ENCODE measurements around the gene OTOA. TPM values are rescaled to one million over a fixed set of nuclear protein-coding genes. Genes with fewer than 3 reads are reported as not detected.
"Not testable (repeated sequence)": the region's sequence is repeated elsewhere in the genome, so short reads cannot be mapped to it uniquely, and the experiment has no call there.

The OTOA gene
- total and polyA plus RNA-seq, 2 donors (not counting 3 experiments of a cell fraction or from before 2014, with no cell fraction given): 0.22 TPM; not detected in 1

- Histone ChIP-seq H3K4me1 (ENCODE audit: control insufficient read depth, extremely low read depth, insufficient read depth, low read length) (peaks cover 11% of the 10 kb centered on the region), H3K27me3 (ENCODE audit: control insufficient read depth in 2 of 2, insufficient read depth in 2 of 2, low read length in 2 of 2) (no peaks in the 10 kb centered on the region), H3K27ac (ENCODE audit: insufficient read depth, low read depth, low read length) (no peak overlapping the region), H3K36me3 (ENCODE audit: control insufficient read depth in 2 of 2, extremely low read depth in 1 of 2, insufficient read depth in 2 of 2, low read length in 2 of 2) (no peaks in the 10 kb centered on the region), H3K79me2 (ENCODE audit: control insufficient read depth, insufficient read depth, low read length) (peaks cover 16% of the 10 kb centered on the region), H4K20me1 (replicated peaks; ENCODE audit: control insufficient read depth, extremely low read depth, insufficient read depth, low read length) (no peaks in the 10 kb centered on the region), H3K4me3 (replicated peaks in 1 of 3; ENCODE audit: insufficient read depth in 1 of 3, low read depth in 1 of 3, low read length in 3 of 3) (no peak overlapping the region), H3K9me3 (replicated peaks; ENCODE audit: control insufficient read depth, insufficient read depth, low read length) (no peaks in the 10 kb centered on the region), H3K4me2 (ENCODE audit: insufficient read depth, low read length) (no peak overlapping the region), H2AFZ (ENCODE audit: low read depth, low read length) (no peak overlapping the region), H3K9ac (replicated peaks; ENCODE audit: extremely low read depth, insufficient read depth, low read length) (no peak overlapping the region), H3K9me1 (replicated peaks; ENCODE audit: control insufficient read depth, extremely low read depth, insufficient read depth, low read length) (no peaks in the 10 kb centered on the region)
- dilution Hi-C loops (cut with MboI; ENCODE audit: extremely low pct_ligation_motif_present, low sequenced_read_pairs): no loop called here
- intact Hi-C loops (cut with micrococcal nuclease): no loop called here
- ChIA-PET POLR2A (no interaction called here), CTCF (interaction anchor here (0.8 to 2.1 kb wide), 2 partner anchors 10 to 21 kb away, joined by 3 to 16 read pairs; no protein-coding TSS in a partner anchor)
- TF ChIP-seq EZH2 (IDR thresholded peaks at IDR 0.05; ENCODE audit: borderline replicate concordance, low read depth, low read length, severe bottlenecking): no peak
- TF ChIP-seq JUN (IDR thresholded peaks at IDR 0.05; ENCODE audit: borderline replicate concordance, insufficient read depth, insufficient read length, low read depth): no peak
- TF ChIP-seq MAX (IDR thresholded peaks at IDR 0.05; ENCODE audit: insufficient read depth, insufficient read length): no peak
- TF ChIP-seq GATA2 (IDR thresholded peaks at IDR 0.05; ENCODE audit: insufficient read depth, insufficient read length, low read depth, low read length): no peak
- TF ChIP-seq MYC (IDR thresholded peaks at IDR 0.05; ENCODE audit: low read depth, low read length): no peak
- no peak for TF ChIP-seq FOS (IDR thresholded peaks at IDR 0.05; ENCODE audit: borderline replicate concordance, insufficient read depth, low read length)
- TF ChIP-seq POLR2AphosphoS5 (IDR thresholded peaks at IDR 0.05; ENCODE audit: insufficient read depth, low read depth, low read length): no peak
- TF ChIP-seq, protein P1, sequence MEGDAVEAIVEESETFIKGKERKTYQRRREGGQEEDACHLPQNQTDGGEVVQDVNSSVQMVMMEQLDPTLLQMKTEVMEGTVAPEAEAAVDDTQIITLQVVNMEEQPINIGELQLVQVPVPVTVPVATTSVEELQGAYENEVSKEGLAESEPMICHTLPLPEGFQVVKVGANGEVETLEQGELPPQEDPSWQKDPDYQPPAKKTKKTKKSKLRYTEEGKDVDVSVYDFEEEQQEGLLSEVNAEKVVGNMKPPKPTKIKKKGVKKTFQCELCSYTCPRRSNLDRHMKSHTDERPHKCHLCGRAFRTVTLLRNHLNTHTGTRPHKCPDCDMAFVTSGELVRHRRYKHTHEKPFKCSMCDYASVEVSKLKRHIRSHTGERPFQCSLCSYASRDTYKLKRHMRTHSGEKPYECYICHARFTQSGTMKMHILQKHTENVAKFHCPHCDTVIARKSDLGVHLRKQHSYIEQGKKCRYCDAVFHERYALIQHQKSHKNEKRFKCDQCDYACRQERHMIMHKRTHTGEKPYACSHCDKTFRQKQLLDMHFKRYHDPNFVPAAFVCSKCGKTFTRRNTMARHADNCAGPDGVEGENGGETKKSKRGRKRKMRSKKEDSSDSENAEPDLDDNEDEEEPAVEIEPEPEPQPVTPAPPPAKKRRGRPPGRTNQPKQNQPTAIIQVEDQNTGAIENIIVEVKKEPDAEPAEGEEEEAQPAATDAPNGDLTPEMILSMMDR (IDR thresholded peaks at IDR 0.05; ENCODE audit: extremely low read depth in 1 of 2, insufficient read depth in 1 of 2, low read depth in 1 of 2, low read length in 2 of 2): no peak
- TF ChIP-seq POLR2A (IDR thresholded peaks at IDR 0.05; ENCODE audit: low read depth, low read length): no peak
- DNase-seq (ENCODE audit: low read depth, low spot score) (no peak), FAIRE-seq (no peak)
- no TSS peak for BruUV-seq (replicated peaks)
These were observed 16.1 kb upstream of the OTOA start for GRCh38 chr16:21647562-21648164.

- DNase-seq (ENCODE audit: low read depth, low spot score); BruUV-seq (replicated peaks); H3K9me3 ChIP-seq (replicated peaks; ENCODE audit: control insufficient read depth, insufficient read depth, low read length); POLR2A ChIA-PET; FAIRE-seq; H3K4me3 ChIP-seq (replicated peaks in 1 of 3; ENCODE audit: insufficient read depth in 1 of 3, low read depth in 1 of 3, low read length in 3 of 3); intact Hi-C loops (cut with micrococcal nuclease); H3K4me2 ChIP-seq (ENCODE audit: insufficient read depth, low read length); H4K20me1 ChIP-seq (replicated peaks; ENCODE audit: control insufficient read depth, extremely low read depth, insufficient read depth, low read length); dilution Hi-C loops (cut with MboI; ENCODE audit: extremely low pct_ligation_motif_present, low sequenced_read_pairs); H2AFZ ChIP-seq (ENCODE audit: low read depth, low read length); H3K36me3 ChIP-seq (ENCODE audit: control insufficient read depth in 2 of 2, extremely low read depth in 1 of 2, insufficient read depth in 2 of 2, low read length in 2 of 2); H3K9ac ChIP-seq (replicated peaks; ENCODE audit: extremely low read depth, insufficient read depth, low read length); H3K9me1 ChIP-seq (replicated peaks; ENCODE audit: control insufficient read depth, extremely low read depth, insufficient read depth, low read length); H3K27me3 ChIP-seq (ENCODE audit: control insufficient read depth in 2 of 2, insufficient read depth in 2 of 2, low read length in 2 of 2); H3K27ac ChIP-seq (ENCODE audit: insufficient read depth, low read depth, low read length): not testable (repeated sequence)
- CTCF ChIA-PET: interaction anchor here (1.0 to 3.0 kb wide), 3 partner anchors 7 to 57 kb away, joined by 3 to 16 read pairs (median 8); no protein-coding TSS in a partner anchor
- Histone ChIP-seq H3K79me2 (ENCODE audit: control insufficient read depth, insufficient read depth, low read length) (peaks cover 16% of the 10 kb centered on the region), H3K4me1 (ENCODE audit: control insufficient read depth, extremely low read depth, insufficient read depth, low read length) (peaks cover 17% of the 10 kb centered on the region)
These were observed 13.9 kb upstream of the OTOA start for GRCh38 chr16:21649826-21650406.

Data from endothelial cell of umbilical vein (primary cell).